MCF 10A (cell line): Measurements from ENCODE around the gene HSD11B1L. TPM values are rescaled to one million over a fixed set of nuclear protein-coding genes. Genes with fewer than 3 reads are reported as not detected.

ENCODE experiments used
- BruUV-seq: library from RNA; stranded (reverse); fragments of 400-500 nt; replicated peaks from 2 replicates; lab custom pipeline; 2021; lab: Mats Ljungman, UMichigan
- CTCF ChIA-PET: fragments of 300-600 bp; sonication (Branson Sonifier 250); formaldehyde crosslinking; extraction: SDS; loops from one replicate; lab custom pipeline; 2021; ENCODE audit warnings: antibody characterized with exemption, inconsistent platforms; lab: Yijun Ruan, JAX
- POLR2A ChIA-PET: fragments of 300-600, 350-650 bp; sonication (Branson Sonifier 250); formaldehyde crosslinking; extraction: SDS; loops from one replicate; lab custom pipeline; 2020; ENCODE audit warnings: antibody characterized with exemption, inconsistent platforms; lab: Yijun Ruan, JAX
- DNase-seq: peaks from one replicate; pipeline ENCODE4 v3.0.0-alpha.2; 2018; ENCODE audit not compliant: unreplicated experiment
- H3K27ac Mint-ChIP-seq: one replicate; pipeline ENCODE4 v1.8.0; 2022; ENCODE audit warnings: mild to moderate bottlenecking, low read depth, mixed read lengths; ENCODE audit not compliant: unreplicated experiment
- H3K27me3 Mint-ChIP-seq: one replicate; pipeline ENCODE4 v1.8.0; 2022; ENCODE audit warnings: mixed read lengths; ENCODE audit not compliant: insufficient read depth, unreplicated experiment
- H3K36me3 Mint-ChIP-seq: one replicate; pipeline ENCODE4 v1.8.0; 2022; ENCODE audit warnings: mild to moderate bottlenecking, moderate library complexity, mixed read lengths; ENCODE audit not compliant: insufficient read depth, unreplicated experiment
- H3K4me1 Mint-ChIP-seq: one replicate; pipeline ENCODE4 v1.8.0; 2022; ENCODE audit warnings: mixed read lengths; ENCODE audit not compliant: insufficient read depth, unreplicated experiment
- H3K4me3 Mint-ChIP-seq: one replicate; pipeline ENCODE4 v1.8.0; 2022; ENCODE audit warnings: mild to moderate bottlenecking, moderate library complexity, mixed read lengths; ENCODE audit not compliant: unreplicated experiment
- H3K9me3 Mint-ChIP-seq: one replicate; pipeline ENCODE4 v1.8.0; 2022; ENCODE audit warnings: mixed read lengths; ENCODE audit not compliant: unreplicated experiment
- CTCF ChIP-seq: fragments of 200-600 bp; IDR thresholded peaks from one replicate; pipeline ENCODE4 v1.8.0; 2022; ENCODE audit warnings: antibody characterized with exemption, mild to moderate bottlenecking; ENCODE audit not compliant: unreplicated experiment
- intact Hi-C: fragments of 100-400 bp; cut with micrococcal nuclease; formaldehyde crosslinking; loops from 2 replicates; pipeline ENCODE4 v1.14.1; 2022
- total RNA-seq: library from RNA; stranded (reverse); gene quantifications from 2 replicates; pipeline ENCODE4 v1.2.3, GENCODE V29; 2022

Gene HSD11B1L
- total RNA-seq, 1 experiment from 2014 or later: 5.5 TPM

GRCh38 chr19:5632657-5633056 is 48.2 kb upstream of the HSD11B1L start:
- Mint-ChIP-seq H3K4me3 (no peak overlapping the region), H3K27me3 (no peaks in the 10 kb centered on the region), H3K27ac (no peak overlapping the region), H3K4me1 (peaks cover 17% of the 10 kb centered on the region), H3K9me3 (no peaks in the 10 kb centered on the region), H3K36me3 (peaks cover 63% of the 10 kb centered on the region)
- intact Hi-C loops: no loop called here
- ChIA-PET CTCF (no interaction called here), POLR2A (interaction anchor here (1.0 kb wide), 1 partner anchor 10 kb away, joined by 4 read pairs; the partner anchor contains the start of genes SAFB and SAFB2)
- no TSS peak for BruUV-seq
- no peak for TF ChIP-seq CTCF
- DNase-seq: no peak

- Mint-ChIP-seq H3K27ac (peak overlapping the region; percentile 50), H3K4me3 (no peak overlapping the region), H3K27me3 (no peaks in the 10 kb centered on the region), H3K9me3 (no peaks in the 10 kb centered on the region), H3K4me1 (peaks cover 16% of the 10 kb centered on the region), H3K36me3 (peaks cover 59% of the 10 kb centered on the region)
- TF ChIP-seq CTCF: no peak
- CTCF ChIA-PET: interaction anchor here (1.5 to 2.5 kb wide), 2 partner anchors 11 to 13 kb away, joined by 4 to 7 read pairs; no protein-coding TSS in a partner anchor
- intact Hi-C loops: no loop called here
- no peak for DNase-seq
- no TSS peak for BruUV-seq
- POLR2A ChIA-PET: interaction anchor here (3.0 kb wide), 1 partner anchor 12 kb away, joined by 21 read pairs; the partner anchor contains the start of genes SAFB and SAFB2
Observed at GRCh38 chr19:5635427-5635826, 45.4 kb upstream of the HSD11B1L start.

GRCh38 chr19:5637971-5638370 is 42.9 kb upstream of the HSD11B1L start:
- H3K9me3 Mint-ChIP-seq: no peaks in the 10 kb centered on the region
- H3K27ac Mint-ChIP-seq: no peak overlapping the region
- no peak for TF ChIP-seq CTCF
- H3K4me1 Mint-ChIP-seq: peaks cover 10% of the 10 kb centered on the region
- intact Hi-C loops: no loop called here
- no peak overlapping the region for H3K4me3 Mint-ChIP-seq
- ChIA-PET POLR2A (no interaction called here), CTCF (no interaction called here)
- BruUV-seq: no TSS peak
- peaks cover 66% of the 10 kb centered on the region for H3K36me3 Mint-ChIP-seq
- H3K27me3 Mint-ChIP-seq: no peaks in the 10 kb centered on the region
- DNase-seq: no peak

GRCh38 chr19:5641171-5641570 is 39.7 kb upstream of the HSD11B1L start:
- TF ChIP-seq CTCF: no peak
- Mint-ChIP-seq H3K27me3 (no peaks in the 10 kb centered on the region), H3K36me3 (peaks cover 81% of the 10 kb centered on the region), H3K9me3 (no peaks in the 10 kb centered on the region), H3K4me3 (no peak overlapping the region), H3K4me1 (peaks cover 10% of the 10 kb centered on the region), H3K27ac (no peak overlapping the region)
- DNase-seq: no peak
- BruUV-seq: no TSS peak
- CTCF ChIA-PET: interaction anchor here (0.6 kb wide), 1 partner anchor 982 kb away, joined by 5 read pairs; no protein-coding TSS in a partner anchor
- POLR2A ChIA-PET: interaction anchor here (1.1 kb wide), 1 partner anchor 17 kb away, joined by 3 read pairs; no protein-coding TSS in a partner anchor
- intact Hi-C loops: no loop called here
